Measurements from ENCODE around the gene TEX28.

DNA sequence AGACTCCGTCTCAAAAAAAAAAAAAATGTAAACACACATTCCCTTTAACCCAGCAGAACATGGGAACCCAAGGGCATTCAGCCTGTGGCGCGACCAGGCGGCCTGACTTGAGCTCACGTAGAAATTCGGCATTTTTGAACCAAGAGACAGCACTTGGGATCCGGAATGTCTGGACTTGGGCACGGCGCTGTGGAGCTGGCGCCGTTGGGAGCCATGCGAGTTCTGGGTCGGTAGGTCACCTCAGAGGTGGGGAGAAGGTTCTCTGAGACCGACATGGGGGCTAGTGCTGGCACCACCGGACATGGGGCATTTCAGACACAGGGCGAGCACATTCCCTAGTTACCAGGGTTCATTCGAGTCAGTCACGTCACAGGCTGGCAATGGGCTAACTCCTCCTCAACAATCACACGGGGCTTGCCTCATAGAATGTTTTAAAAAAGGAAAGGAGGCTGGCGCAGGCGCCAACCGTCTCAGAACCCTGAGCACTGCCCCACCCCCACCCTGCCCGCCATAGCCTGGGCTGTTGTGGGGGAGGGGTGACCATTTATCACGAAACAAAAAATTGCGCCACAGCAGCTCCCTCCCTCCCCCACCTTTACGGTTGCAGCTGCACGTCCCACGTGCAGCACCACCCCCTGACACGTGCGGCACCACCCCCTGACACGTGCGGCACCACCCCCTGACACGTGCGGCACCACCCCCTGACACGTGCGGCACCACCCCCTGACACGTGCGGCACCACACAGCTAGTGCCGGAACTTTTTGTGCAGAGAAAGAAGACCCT is at the start of gene TEX28:
- TF ChIP-seq POLR2AphosphoS5 (IDR thresholded peaks at IDR 0.05; ENCODE audit: low read depth, low read length) (no peak), TAF1 (IDR thresholded peaks at IDR 0.05; ENCODE audit: borderline replicate concordance, insufficient read depth, low read length) (no peak), FOXP2 (optimal IDR thresholded peaks at IDR 0.05; ENCODE audit: borderline replicate concordance, extremely low read depth, extremely low read length, insufficient read depth) (no peak), SIN3A (IDR thresholded peaks at IDR 0.05; ENCODE audit: borderline replicate concordance, insufficient read depth, low read length) (no peak)
- TF ChIP-seq, protein P1, sequence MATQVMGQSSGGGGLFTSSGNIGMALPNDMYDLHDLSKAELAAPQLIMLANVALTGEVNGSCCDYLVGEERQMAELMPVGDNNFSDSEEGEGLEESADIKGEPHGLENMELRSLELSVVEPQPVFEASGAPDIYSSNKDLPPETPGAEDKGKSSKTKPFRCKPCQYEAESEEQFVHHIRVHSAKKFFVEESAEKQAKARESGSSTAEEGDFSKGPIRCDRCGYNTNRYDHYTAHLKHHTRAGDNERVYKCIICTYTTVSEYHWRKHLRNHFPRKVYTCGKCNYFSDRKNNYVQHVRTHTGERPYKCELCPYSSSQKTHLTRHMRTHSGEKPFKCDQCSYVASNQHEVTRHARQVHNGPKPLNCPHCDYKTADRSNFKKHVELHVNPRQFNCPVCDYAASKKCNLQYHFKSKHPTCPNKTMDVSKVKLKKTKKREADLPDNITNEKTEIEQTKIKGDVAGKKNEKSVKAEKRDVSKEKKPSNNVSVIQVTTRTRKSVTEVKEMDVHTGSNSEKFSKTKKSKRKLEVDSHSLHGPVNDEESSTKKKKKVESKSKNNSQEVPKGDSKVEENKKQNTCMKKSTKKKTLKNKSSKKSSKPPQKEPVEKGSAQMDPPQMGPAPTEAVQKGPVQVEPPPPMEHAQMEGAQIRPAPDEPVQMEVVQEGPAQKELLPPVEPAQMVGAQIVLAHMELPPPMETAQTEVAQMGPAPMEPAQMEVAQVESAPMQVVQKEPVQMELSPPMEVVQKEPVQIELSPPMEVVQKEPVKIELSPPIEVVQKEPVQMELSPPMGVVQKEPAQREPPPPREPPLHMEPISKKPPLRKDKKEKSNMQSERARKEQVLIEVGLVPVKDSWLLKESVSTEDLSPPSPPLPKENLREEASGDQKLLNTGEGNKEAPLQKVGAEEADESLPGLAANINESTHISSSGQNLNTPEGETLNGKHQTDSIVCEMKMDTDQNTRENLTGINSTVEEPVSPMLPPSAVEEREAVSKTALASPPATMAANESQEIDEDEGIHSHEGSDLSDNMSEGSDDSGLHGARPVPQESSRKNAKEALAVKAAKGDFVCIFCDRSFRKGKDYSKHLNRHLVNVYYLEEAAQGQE (IDR thresholded peaks at IDR 0.05; ENCODE audit: insufficient read depth in 1 of 2, low read depth in 2 of 2, low read length in 2 of 2), result no peak
